IPS-20b (cell line): ENCODE measurements around the gene REV3L.

Experiments used
- H3K27ac ChIP-seq: one replicate; pipeline ENCODE4 v1.5.1; 2013; ENCODE audit warnings: low read length
- H3K27me3 ChIP-seq: 2 replicates; pipeline ENCODE4 v1.6.1; 2013; ENCODE audit warnings: mild to moderate bottlenecking, low read length, inconsistent platforms; ENCODE audit not compliant: insufficient read depth
- H3K36me3 ChIP-seq: 2 replicates; pipeline ENCODE4 v1.6.1; 2013; ENCODE audit warnings: low read depth, mild to moderate bottlenecking, inconsistent platforms, low read length, moderate library complexity; ENCODE audit not compliant: insufficient read depth
- H3K4me1 ChIP-seq: 2 replicates; pipeline ENCODE4 v1.6.1; 2013; ENCODE audit warnings: mild to moderate bottlenecking, control low read depth, inconsistent platforms, low read length, moderate library complexity; ENCODE audit not compliant: insufficient read depth
- H3K4me3 ChIP-seq: 2 replicates; pipeline ENCODE4 v1.5.1; 2013; ENCODE audit warnings: mild to moderate bottlenecking, low read length, inconsistent platforms
- H3K9ac ChIP-seq: 2 replicates; pipeline ENCODE4 v1.6.1; 2013; ENCODE audit warnings: low read depth, mild to moderate bottlenecking, inconsistent platforms, low read length, moderate library complexity
- H3K9me3 ChIP-seq: 2 replicates; pipeline ENCODE4 v1.6.1; 2013; ENCODE audit warnings: mild to moderate bottlenecking, low read depth, low read length, inconsistent platforms; ENCODE audit not compliant: insufficient read depth

The REV3L gene

DNA sequence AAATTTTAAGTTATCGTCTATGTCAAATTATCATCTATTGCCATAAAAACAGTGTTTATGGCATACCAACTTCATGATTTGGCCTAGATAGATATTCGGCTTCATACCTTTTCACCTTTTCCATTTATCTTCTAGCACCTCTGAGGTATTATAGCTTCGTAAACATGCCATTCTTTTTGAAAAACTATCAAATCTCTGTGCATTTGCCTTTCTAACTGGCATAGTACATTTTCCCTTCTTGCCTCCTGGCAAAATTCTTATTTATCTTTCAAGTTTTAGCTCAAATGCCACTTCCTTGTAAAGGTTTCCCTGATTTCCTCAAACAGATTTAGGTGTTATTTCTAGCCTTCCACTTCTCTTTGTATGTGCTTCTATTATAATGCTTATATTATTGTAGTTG lies 7.0 kb upstream of the REV3L start:
- Histone ChIP-seq H3K27ac (no peak overlapping the region), H3K36me3 (peaks cover 15% of the 10 kb centered on the region; the same call in 1 of the 2 replicates), H3K4me3 (no peak overlapping the region)

GRCh38 chr6:111487661-111488060 lies 4.6 kb upstream of the REV3L start:
- Histone ChIP-seq H3K4me1 (peaks cover 13% of the 10 kb centered on the region; the same call in 1 of the 2 replicates), H3K9ac (no peak overlapping the region), H3K27ac (no peak overlapping the region)

More for the DNA sequence above, 7.0 kb upstream of the REV3L start:
- H3K9ac ChIP-seq, result no peak overlapping the region
- H3K4me1 ChIP-seq, result peaks cover 8% of the 10 kb centered on the region; the same call in 1 of the 2 replicates
- no peaks in the 10 kb centered on the region for H3K27me3 ChIP-seq
- H3K9me3 ChIP-seq, result 0 out of 2 replicates have a peak, but pooled peaks cover 4% of the 10 kb centered on the region

GRCh38 chr6:111486921-111487320 lies 3.9 kb upstream of the REV3L start:
- peaks cover 4% of the 10 kb centered on the region for H3K27me3 ChIP-seq
- H3K36me3 ChIP-seq, result peaks cover 15% of the 10 kb centered on the region; the same call in 1 of the 2 replicates
- no peak overlapping the region for H3K4me3 ChIP-seq
- 0 out of 2 replicates have a peak, but pooled peaks cover 4% of the 10 kb centered on the region for H3K9me3 ChIP-seq
- no peak overlapping the region for H3K9ac ChIP-seq
- no peak overlapping the region for H3K27ac ChIP-seq
- H3K4me1 ChIP-seq, result peaks cover 13% of the 10 kb centered on the region; the same call in 1 of the 2 replicates

More at GRCh38 chr6:111487661-111488060, 4.6 kb upstream of the REV3L start:
- H3K9me3 ChIP-seq, result 0 out of 2 replicates have a peak, but pooled peaks cover 4% of the 10 kb centered on the region
- no peak overlapping the region for H3K4me3 ChIP-seq
- H3K27me3 ChIP-seq, result no peaks in the 10 kb centered on the region
- peaks cover 15% of the 10 kb centered on the region; the same call in 1 of the 2 replicates for H3K36me3 ChIP-seq

DNA sequence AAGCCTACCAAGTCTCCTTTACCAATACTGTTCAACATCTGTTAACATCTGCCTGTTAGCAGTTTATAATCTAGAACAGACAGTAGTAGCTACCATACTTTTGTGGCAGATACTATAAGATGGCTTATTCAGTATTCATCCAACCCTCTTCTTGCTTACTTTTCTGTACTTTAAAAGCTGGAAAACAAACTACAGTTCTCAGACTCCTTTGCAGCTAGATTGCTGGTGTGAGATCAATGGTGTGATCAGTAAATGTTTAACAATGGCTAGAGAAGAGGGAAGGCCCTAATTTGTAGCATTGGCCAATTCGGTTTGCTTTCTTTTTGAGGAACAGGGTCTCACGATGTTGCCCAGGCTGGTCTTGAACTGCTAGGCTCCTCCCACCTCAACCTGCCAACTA lies 3.5 kb upstream of the REV3L start:
- Histone ChIP-seq H3K9me3 (0 out of 2 replicates have a peak, but pooled peaks cover 4% of the 10 kb centered on the region), H3K9ac (no peak overlapping the region), H3K4me1 (peaks cover 15% of the 10 kb centered on the region; the same call in 1 of the 2 replicates), H3K27me3 (peaks cover 8% of the 10 kb centered on the region), H3K27ac (no peak overlapping the region), H3K4me3 (no peak overlapping the region), H3K36me3 (peaks cover 15% of the 10 kb centered on the region; the same call in 1 of the 2 replicates)

- H3K9me3 ChIP-seq, result 0 out of 2 replicates have a peak, but pooled peaks cover 4% of the 10 kb centered on the region
- peak overlapping the region; percentile 92; the same call in 1 of the 2 replicates for H3K4me3 ChIP-seq
- peaks cover 19% of the 10 kb centered on the region; the same call in 1 of the 2 replicates for H3K4me1 ChIP-seq
- no peak overlapping the region for H3K27ac ChIP-seq
- H3K36me3 ChIP-seq, result peaks cover 15% of the 10 kb centered on the region; the same call in 1 of the 2 replicates
- peaks cover 20% of the 10 kb centered on the region for H3K27me3 ChIP-seq
- H3K9ac ChIP-seq, result no peak overlapping the region
Observed at GRCh38 chr6:111485342-111485741, 2.3 kb upstream of the REV3L start.

- peak overlapping the region; percentile 90 for H3K9ac ChIP-seq
- peaks cover 27% of the 10 kb centered on the region for H3K27me3 ChIP-seq
- 0 out of 2 replicates have a peak, but pooled peaks cover 4% of the 10 kb centered on the region for H3K9me3 ChIP-seq
- H3K36me3 ChIP-seq, result peaks cover 15% of the 10 kb centered on the region; the same call in 1 of the 2 replicates
- peak overlapping the region; percentile 61 for H3K27ac ChIP-seq
- peaks cover 15% of the 10 kb centered on the region; the same call in 1 of the 2 replicates for H3K4me1 ChIP-seq
- peak overlapping the region; percentile 92 for H3K4me3 ChIP-seq
Observed at GRCh38 chr6:111484633-111484930, 1.6 kb upstream of the REV3L start.

- Histone ChIP-seq H3K9me3 (0 out of 2 replicates have a peak, but pooled peaks cover 4% of the 10 kb centered on the region), H3K4me1 (peaks cover 17% of the 10 kb centered on the region; the same call in 1 of the 2 replicates), H3K4me3 (peak overlapping the region; percentile 92), H3K36me3 (peaks cover 15% of the 10 kb centered on the region; the same call in 1 of the 2 replicates), H3K27me3 (peaks cover 33% of the 10 kb centered on the region), H3K9ac (peak overlapping the region; percentile 90), H3K27ac (peak overlapping the region; percentile 61)
Observed at GRCh38 chr6:111483736-111484632, 966 bp upstream of the REV3L start.

GRCh38 chr6:111482188-111482958 lies 645 bp downstream of the REV3L start:
- H3K4me3 ChIP-seq, result peak overlapping the region; percentile 92
- no peak overlapping the region for H3K27ac ChIP-seq
- H3K9me3 ChIP-seq, result 0 out of 2 replicates have a peak, but pooled peaks cover 4% of the 10 kb centered on the region
- peaks cover 22% of the 10 kb centered on the region for H3K4me1 ChIP-seq
- peaks cover 6% of the 10 kb centered on the region; the same call in 1 of the 2 replicates for H3K36me3 ChIP-seq
- peaks cover 48% of the 10 kb centered on the region for H3K27me3 ChIP-seq
- H3K9ac ChIP-seq, result peak overlapping the region; percentile 90; the same call in 1 of the 2 replicates

GRCh38 chr6:111481836-111482187 lies 1.2 kb downstream of the REV3L start:
- Histone ChIP-seq H3K4me3 (peak overlapping the region; percentile 92), H3K9ac (peak overlapping the region; percentile 22; the same call in 1 of the 2 replicates), H3K4me1 (peaks cover 27% of the 10 kb centered on the region), H3K9me3 (0 out of 2 replicates have a peak, but pooled peaks cover 4% of the 10 kb centered on the region), H3K36me3 (peaks cover 6% of the 10 kb centered on the region; the same call in 1 of the 2 replicates), H3K27me3 (peaks cover 53% of the 10 kb centered on the region), H3K27ac (no peak overlapping the region)

- Histone ChIP-seq H3K9ac (no peak overlapping the region), H3K27me3 (peaks cover 59% of the 10 kb centered on the region), H3K27ac (no peak overlapping the region)
Observed at GRCh38 chr6:111480988-111481822, 1.8 kb downstream of the REV3L start.

More at GRCh38 chr6:111480988-111481822, 1.8 kb downstream of the REV3L start:
- Histone ChIP-seq H3K4me3 (peak overlapping the region; percentile 92), H3K36me3 (peaks cover 2% of the 10 kb centered on the region; the same call in 1 of the 2 replicates), H3K9me3 (no peaks in the 10 kb centered on the region), H3K4me1 (peaks cover 27% of the 10 kb centered on the region)
